NT2/D1 (cell line): ENCODE data around the gene PDCD1.

Experiments
- DNase-seq: peaks from one replicate; pipeline ENCODE4 v3.0.0-alpha.2; 2011; ENCODE audit warnings: low read depth, low spot score
- H3K27me3 ChIP-seq: 2 replicates; pipeline ENCODE4 v1.6.0; 2011; ENCODE audit warnings: mild to moderate bottlenecking; ENCODE audit not compliant: insufficient read length, insufficient read depth
- H3K36me3 ChIP-seq: 2 replicates; pipeline ENCODE4 v1.6.1; 2011; ENCODE audit warnings: mild to moderate bottlenecking, low read length, mixed read lengths; ENCODE audit not compliant: insufficient read depth, insufficient read length
- H3K4me1 ChIP-seq: 2 replicates; pipeline ENCODE4 v1.5.1; 2011; ENCODE audit not compliant: insufficient read depth, insufficient read length
- H3K4me3 ChIP-seq: 2 replicates; pipeline ENCODE4 v1.5.1; 2011; ENCODE audit warnings: low read depth; ENCODE audit not compliant: insufficient read length
- H3K9ac ChIP-seq: 2 replicates; pipeline ENCODE4 v1.6.0; 2011; ENCODE audit warnings: low read depth; ENCODE audit not compliant: insufficient read length
- H3K9me3 ChIP-seq: 2 replicates; pipeline ENCODE4 v1.5.1; 2011; ENCODE audit warnings: mild to moderate bottlenecking, low read length; ENCODE audit not compliant: insufficient read depth
- SUZ12 ChIP-seq: IDR thresholded peaks from 2 replicates; pipeline ENCODE4 v1.6.1; 2011; ENCODE audit not compliant: insufficient read length, insufficient read depth; ENCODE audit errors: extremely low read depth
- YY1 ChIP-seq: IDR thresholded peaks from 2 replicates; pipeline ENCODE4 v1.6.1; 2011; ENCODE audit not compliant: insufficient read length, insufficient read depth
- ZNF274 ChIP-seq: IDR thresholded peaks from 2 replicates; pipeline ENCODE4 v1.6.1; 2011; ENCODE audit warnings: mild to moderate bottlenecking, low read depth, low read length

PDCD1 gene

DNA sequence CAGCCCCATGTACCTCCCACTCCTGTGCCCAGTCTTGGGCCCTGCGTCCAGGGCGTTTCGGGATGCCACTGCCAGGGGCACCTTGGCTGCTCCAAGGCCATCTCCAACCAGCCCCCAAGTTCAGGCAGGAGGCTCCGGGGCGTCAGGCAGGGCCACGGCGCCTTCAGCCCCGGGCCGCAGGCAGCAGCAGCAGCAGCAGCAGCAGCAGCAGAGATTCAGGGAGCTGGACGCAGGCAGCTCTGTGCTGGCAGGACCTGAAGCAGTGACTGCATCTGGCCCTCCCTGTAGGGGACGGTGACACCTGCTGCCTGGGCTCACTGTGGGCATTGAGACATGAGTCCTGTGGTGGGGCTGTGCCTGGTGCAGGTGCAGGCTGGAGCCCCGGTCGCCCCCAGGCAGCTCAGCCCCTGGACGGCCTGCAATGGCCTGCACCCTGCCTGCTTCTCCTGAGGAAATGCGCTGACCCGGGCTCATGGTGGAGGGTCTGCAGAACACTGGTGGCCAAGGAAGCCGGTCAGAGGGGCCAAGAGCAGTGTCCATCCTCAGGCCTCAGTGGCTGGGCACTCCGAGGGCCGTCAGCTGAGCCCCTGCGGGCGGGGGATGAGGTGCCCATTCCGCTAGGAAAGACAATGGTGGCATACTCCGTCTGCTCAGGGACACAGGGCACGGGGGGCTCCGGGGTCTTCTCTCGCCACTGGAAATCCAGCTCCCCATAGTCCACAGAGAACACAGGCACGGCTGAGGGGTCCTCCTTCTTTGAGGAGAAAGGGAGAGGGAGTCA is 8.0 kb downstream of the PDCD1 start:
- TF ChIP-seq ZNF274 (no peak), SUZ12 (no peak), YY1 (no peak)
- Histone ChIP-seq H3K4me1 (peaks cover 9% of the 10 kb centered on the region), H3K27me3 (no peaks in the 10 kb centered on the region), H3K36me3 (no peaks in the 10 kb centered on the region), H3K4me3 (no peak overlapping the region), H3K9ac (no peak overlapping the region), H3K9me3 (no peaks in the 10 kb centered on the region)
- no peak for DNase-seq

DNA sequence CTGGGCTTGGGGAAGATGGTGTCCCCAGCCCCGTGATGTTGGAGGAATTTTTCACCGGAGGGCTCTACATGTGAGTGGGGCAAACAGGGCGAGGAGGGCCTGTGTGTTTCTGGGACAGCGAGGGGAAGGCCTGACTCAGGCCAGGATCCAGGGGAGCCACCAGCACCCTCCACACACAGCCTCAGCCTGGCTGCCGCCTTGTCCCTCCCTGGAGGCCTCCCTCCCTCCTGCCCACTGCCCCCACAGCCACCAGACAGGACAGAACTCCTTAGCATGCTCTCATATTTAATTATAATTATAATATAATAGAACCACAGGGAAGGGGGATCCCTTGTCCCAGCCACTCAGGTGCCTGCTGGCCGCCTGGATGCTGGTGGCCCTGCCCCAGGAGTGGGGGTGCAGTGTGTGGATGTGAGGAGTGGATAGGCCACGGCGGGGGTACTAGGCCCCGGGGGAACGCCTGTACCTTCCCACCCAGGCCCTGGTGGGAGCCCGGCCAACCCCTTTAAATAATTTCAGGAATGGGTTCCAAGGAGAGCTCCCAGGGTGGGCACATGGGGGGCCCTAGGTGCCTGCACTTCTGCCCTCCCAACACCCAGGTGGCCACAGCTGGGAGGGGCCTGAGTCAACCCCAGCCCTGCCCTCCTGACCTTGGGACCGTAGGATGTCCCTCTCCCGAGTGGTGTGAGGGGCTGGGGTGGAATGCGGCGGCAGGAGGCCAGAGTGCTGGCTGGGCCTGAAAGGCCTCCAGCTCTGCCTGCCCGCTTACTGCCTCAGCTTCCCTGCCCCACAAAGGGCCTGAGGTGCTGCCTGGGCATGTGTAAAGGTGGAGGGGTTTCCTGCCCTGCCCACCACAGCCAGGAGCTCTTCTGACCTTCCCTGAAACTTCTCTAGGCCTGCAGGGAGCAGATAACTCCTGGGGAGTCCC is 8.8 kb downstream of the PDCD1 start:
- TF ChIP-seq YY1 (no peak), ZNF274 (no peak), SUZ12 (no peak)
- Histone ChIP-seq H3K9ac (no peak overlapping the region), H3K4me3 (no peak overlapping the region), H3K36me3 (no peaks in the 10 kb centered on the region), H3K4me1 (peaks cover 7% of the 10 kb centered on the region), H3K27me3 (peaks cover 6% of the 10 kb centered on the region), H3K9me3 (no peaks in the 10 kb centered on the region)
- DNase-seq: no peak

- no peak for DNase-seq
- Histone ChIP-seq H3K4me3 (no peak overlapping the region), H3K9me3 (no peaks in the 10 kb centered on the region), H3K9ac (peak overlapping the region; percentile 44), H3K4me1 (peaks cover 7% of the 10 kb centered on the region), H3K27me3 (peaks cover 12% of the 10 kb centered on the region), H3K36me3 (no peaks in the 10 kb centered on the region)
- TF ChIP-seq ZNF274 (no peak), SUZ12 (no peak), YY1 (no peak)
Observed at GRCh38 chr2:241848761-241849615, 9.7 kb downstream of the PDCD1 start.

- Histone ChIP-seq H3K4me1 (peaks cover 14% of the 10 kb centered on the region), H3K4me3 (no peak overlapping the region), H3K9ac (no peak overlapping the region), H3K9me3 (no peaks in the 10 kb centered on the region), H3K36me3 (no peaks in the 10 kb centered on the region), H3K27me3 (peaks cover 12% of the 10 kb centered on the region)
- TF ChIP-seq YY1 (no peak), SUZ12 (no peak), ZNF274 (no peak)
- DNase-seq: no peak
Observed at GRCh38 chr2:241846406-241846805, 12.3 kb downstream of the PDCD1 start.

GRCh38 chr2:241844831-241845578 is 13.7 kb downstream of the PDCD1 start:
- H3K9ac ChIP-seq: peak overlapping the region; percentile 69
- peaks cover 10% of the 10 kb centered on the region for H3K4me1 ChIP-seq
- DNase-seq: no peak
- H3K4me3 ChIP-seq: no peak overlapping the region
- no peaks in the 10 kb centered on the region for H3K36me3 ChIP-seq
- peaks cover 12% of the 10 kb centered on the region for H3K27me3 ChIP-seq
- no peaks in the 10 kb centered on the region for H3K9me3 ChIP-seq
- no peak for TF ChIP-seq YY1
- no peak for TF ChIP-seq SUZ12
- TF ChIP-seq ZNF274: no peak

- H3K4me1 ChIP-seq: peaks cover 10% of the 10 kb centered on the region
- DNase-seq: peak; percentile 15
- peak overlapping the region; percentile 69 for H3K9ac ChIP-seq
Observed at GRCh38 chr2:241844066-241844728, 14.5 kb downstream of the PDCD1 start.

More at GRCh38 chr2:241844066-241844728, 14.5 kb downstream of the PDCD1 start:
- peaks cover 12% of the 10 kb centered on the region for H3K27me3 ChIP-seq
- TF ChIP-seq SUZ12 (no peak), YY1 (no peak), ZNF274 (no peak)
- H3K4me3 ChIP-seq: peak overlapping the region; percentile 29
- H3K9me3 ChIP-seq: no peaks in the 10 kb centered on the region
- H3K36me3 ChIP-seq: no peaks in the 10 kb centered on the region
